ENCODE data around the gene PARD3.

DNA sequence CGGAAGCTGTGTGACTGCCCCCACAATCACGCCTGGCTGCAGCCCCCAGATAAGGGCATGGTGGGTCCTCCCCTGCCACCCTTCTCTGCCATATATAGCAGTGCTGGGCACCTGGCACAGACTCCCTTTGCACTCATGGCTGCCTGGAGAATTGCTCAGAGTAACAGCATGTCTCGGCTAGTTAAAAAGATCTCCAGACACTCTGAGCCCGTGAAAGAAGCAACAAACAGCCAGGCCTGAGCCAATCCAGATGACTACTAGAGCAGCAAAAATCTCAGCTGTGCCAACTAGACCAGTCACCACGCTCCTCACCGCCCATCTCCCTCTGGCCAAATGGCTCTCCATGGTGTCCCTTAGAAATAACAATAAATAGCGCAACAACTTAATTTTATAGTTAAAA, 71.3 kb downstream of the PARD3 start:
- TF ChIP-seq, protein P1, sequence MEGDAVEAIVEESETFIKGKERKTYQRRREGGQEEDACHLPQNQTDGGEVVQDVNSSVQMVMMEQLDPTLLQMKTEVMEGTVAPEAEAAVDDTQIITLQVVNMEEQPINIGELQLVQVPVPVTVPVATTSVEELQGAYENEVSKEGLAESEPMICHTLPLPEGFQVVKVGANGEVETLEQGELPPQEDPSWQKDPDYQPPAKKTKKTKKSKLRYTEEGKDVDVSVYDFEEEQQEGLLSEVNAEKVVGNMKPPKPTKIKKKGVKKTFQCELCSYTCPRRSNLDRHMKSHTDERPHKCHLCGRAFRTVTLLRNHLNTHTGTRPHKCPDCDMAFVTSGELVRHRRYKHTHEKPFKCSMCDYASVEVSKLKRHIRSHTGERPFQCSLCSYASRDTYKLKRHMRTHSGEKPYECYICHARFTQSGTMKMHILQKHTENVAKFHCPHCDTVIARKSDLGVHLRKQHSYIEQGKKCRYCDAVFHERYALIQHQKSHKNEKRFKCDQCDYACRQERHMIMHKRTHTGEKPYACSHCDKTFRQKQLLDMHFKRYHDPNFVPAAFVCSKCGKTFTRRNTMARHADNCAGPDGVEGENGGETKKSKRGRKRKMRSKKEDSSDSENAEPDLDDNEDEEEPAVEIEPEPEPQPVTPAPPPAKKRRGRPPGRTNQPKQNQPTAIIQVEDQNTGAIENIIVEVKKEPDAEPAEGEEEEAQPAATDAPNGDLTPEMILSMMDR (IDR thresholded peaks at IDR 0.05) = no peak
- TF ChIP-seq POLR2A (IDR thresholded peaks at IDR 0.05) = no peak
